Sigmoid colon (tissue), 7 donors: ENCODE data around the gene MYO1F. TPM values are rescaled to one million over a fixed set of nuclear protein-coding genes. Genes with fewer than 3 reads are reported as not detected.

Experiments
- DNase-seq: peaks from one replicate; pipeline ENCODE4 v3.0.0-alpha.2; 2019
- H3K27ac ChIP-seq, 4 donors: fragments of 200-600 bp; sonication (generic); one replicate each; pipeline ENCODE4 v1.5.1; 2016 to 2019; ENCODE audit warnings: mild to moderate bottlenecking in 1 of 4
- H3K27me3 ChIP-seq, 3 donors: fragments of 200-600 bp; sonication (generic); one replicate each; pipeline ENCODE4 v1.5.1; 2019; ENCODE audit warnings: mild to moderate bottlenecking in 1 of 3
- H3K36me3 ChIP-seq, 4 donors: fragments of 200-600 bp; sonication (generic); one replicate each; pipeline ENCODE4 v1.5.1; 2016 to 2019
- H3K4me1 ChIP-seq, 4 donors: fragments of 200-600 bp; sonication (generic); one replicate each; pipeline ENCODE4 v1.5.1; 2017 to 2019
- H3K4me3 ChIP-seq, 4 donors: fragments of 200-600 bp; sonication (generic); one replicate each; pipeline ENCODE4 v1.5.1; 2017 to 2019; ENCODE audit warnings: mild to moderate bottlenecking in 2 of 4, moderate library complexity in 1 of 4
- H3K9me3 ChIP-seq, 4 donors: fragments of 200-600 bp in 3 of 4; sonication (generic) in 3 of 4; one replicate each; pipeline versions ENCODE4 v1.5.1 to v1.6.1; 2013 to 2019
- EP300 ChIP-seq, 4 donors: sonication (generic); formaldehyde crosslinking; IDR thresholded peaks; one replicate each; pipeline ENCODE4 v1.6.1; 2017; ENCODE audit warnings: antibody characterized with exemption in 4 of 4
- POLR2A ChIP-seq, 2 donors: fragments of 450-650 bp; IDR thresholded peaks; one replicate each; pipeline ENCODE4 v1.6.1; 2016; ENCODE audit warnings: antibody characterized with exemption in 2 of 2, mild to moderate bottlenecking in 2 of 2, moderate library complexity in 2 of 2
- POLR2AphosphoS5 ChIP-seq, 4 donors: sonication (generic); formaldehyde crosslinking; IDR thresholded peaks; one replicate each; pipeline ENCODE4 v1.6.1; 2017; ENCODE audit warnings: antibody characterized with exemption in 4 of 4
- whole genome bisulfite sequencing, 2 donors: extraction: QIAGEN DNeasy Blood & Tissue Kit; methylation state at CpG; one replicate each; pipeline ENCODE4 v1.1.7; 2013; 5-methylcytosine and 5-hydroxymethylcytosine counted together
- intact Hi-C: fragments of 100-400 bp; cut with DNase I; formaldehyde crosslinking; loops from one replicate; pipeline ENCODE4 v1.15.1; 2023
- polyA plus RNA-seq, 3 donors: library from polyadenylated mRNA; stranded (reverse); fragments of 200-250 nt; gene quantifications; one replicate each; pipeline ENCODE4 v1.2.3, GENCODE V29; 2013
- total RNA-seq, 4 donors: library from RNA; depleted of rRNA; stranded (reverse); fragments of >200 nt; gene quantifications; one replicate each; pipeline ENCODE4 v1.1.0, GENCODE V29; 2016
- TF ChIP-seq, protein P1 (sequence below), 4 experiments: fragments of 450-650 bp in 3 of 4; fragments of 200-600 bp in 1 of 4; IDR thresholded peaks; one replicate each; pipeline ENCODE4 v1.5.1; 2016 to 2019; ENCODE audit warnings: antibody characterized with exemption in 4 of 4, mild to moderate bottlenecking in 3 of 4, moderate library complexity in 2 of 4
- donor health status: healthy with polysubstance abuse.
- donor health status: Bipolar disorder and iron deficiency.
- donor health status: healthy.

MYO1F gene
- total and polyA plus RNA-seq, 7 donors = 6.6 to 19.4 (median 10.2) TPM

DNA sequence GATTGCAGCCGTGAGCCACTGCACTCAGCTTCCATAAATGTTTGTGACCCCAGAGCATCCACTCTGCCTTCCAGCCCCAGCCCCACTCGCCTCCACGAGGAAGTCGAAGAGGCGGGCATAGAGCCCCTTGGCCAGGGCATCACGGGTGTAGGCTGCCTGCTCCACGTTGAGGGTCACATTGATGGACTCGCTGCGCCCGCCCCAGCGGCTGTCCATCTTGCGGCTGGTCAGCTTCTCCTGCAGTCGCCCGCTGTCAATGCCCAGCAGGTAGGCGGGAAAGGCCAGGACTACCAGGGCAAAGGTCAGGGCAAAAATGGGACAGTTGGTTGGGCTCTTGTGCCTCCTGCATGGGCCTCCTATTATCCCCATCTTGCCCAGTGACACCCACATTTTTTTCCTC is 27.2 kb downstream of the MYO1F start:
- Histone ChIP-seq H3K4me3 (no peak overlapping the region), H3K36me3 (peaks cover 0 to 22% (median 2%) of the 10 kb centered on the region in 4 donors), H3K4me1 (no peaks in the 10 kb centered on the region), H3K27ac (no peak overlapping the region), H3K27me3 (no peaks in the 10 kb centered on the region), H3K9me3 (no peaks in the 10 kb centered on the region)
- no peak for TF ChIP-seq EP300 (IDR thresholded peaks at IDR 0.05)
- TF ChIP-seq POLR2A (IDR thresholded peaks at IDR 0.05) = no peak
- TF ChIP-seq, protein P1, sequence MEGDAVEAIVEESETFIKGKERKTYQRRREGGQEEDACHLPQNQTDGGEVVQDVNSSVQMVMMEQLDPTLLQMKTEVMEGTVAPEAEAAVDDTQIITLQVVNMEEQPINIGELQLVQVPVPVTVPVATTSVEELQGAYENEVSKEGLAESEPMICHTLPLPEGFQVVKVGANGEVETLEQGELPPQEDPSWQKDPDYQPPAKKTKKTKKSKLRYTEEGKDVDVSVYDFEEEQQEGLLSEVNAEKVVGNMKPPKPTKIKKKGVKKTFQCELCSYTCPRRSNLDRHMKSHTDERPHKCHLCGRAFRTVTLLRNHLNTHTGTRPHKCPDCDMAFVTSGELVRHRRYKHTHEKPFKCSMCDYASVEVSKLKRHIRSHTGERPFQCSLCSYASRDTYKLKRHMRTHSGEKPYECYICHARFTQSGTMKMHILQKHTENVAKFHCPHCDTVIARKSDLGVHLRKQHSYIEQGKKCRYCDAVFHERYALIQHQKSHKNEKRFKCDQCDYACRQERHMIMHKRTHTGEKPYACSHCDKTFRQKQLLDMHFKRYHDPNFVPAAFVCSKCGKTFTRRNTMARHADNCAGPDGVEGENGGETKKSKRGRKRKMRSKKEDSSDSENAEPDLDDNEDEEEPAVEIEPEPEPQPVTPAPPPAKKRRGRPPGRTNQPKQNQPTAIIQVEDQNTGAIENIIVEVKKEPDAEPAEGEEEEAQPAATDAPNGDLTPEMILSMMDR (IDR thresholded peaks at IDR 0.05) = no peak
- TF ChIP-seq POLR2AphosphoS5 (IDR thresholded peaks at IDR 0.05) = no peak
- 92 to 96% methylated on average over 15 of the region's 15 CpGs for WGBS, 2 donors
- intact Hi-C loops = no loop called here
- no peak for DNase-seq

DNA sequence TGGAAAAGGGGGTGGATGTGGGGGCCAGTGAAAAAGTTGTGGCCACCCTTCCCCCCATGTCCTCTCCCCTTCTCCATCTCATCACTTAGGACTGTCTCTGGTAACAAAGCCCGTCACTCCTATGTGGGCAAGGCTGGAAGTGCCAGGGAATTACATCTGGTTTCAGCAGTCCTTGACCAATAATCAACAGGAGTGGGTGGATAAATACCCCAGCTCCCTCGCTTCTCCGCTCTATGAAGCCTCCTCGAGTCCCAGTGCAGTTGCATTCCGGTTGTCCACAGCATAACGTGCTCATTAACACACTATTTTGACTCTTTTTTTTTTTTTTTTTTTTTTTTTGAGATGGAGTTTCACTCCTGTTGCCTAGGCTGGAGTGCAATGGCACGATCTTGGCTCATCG is 31.5 kb downstream of the MYO1F start:
- Histone ChIP-seq H3K9me3 (no peaks in the 10 kb centered on the region), H3K4me3 (no peak overlapping the region), H3K27ac (no peak overlapping the region), H3K36me3 (peaks cover 0 to 22% (median 2%) of the 10 kb centered on the region in 4 donors), H3K4me1 (no peaks in the 10 kb centered on the region), H3K27me3 (no peaks in the 10 kb centered on the region)
- TF ChIP-seq POLR2A (IDR thresholded peaks at IDR 0.05) = no peak
- TF ChIP-seq, protein P1 (IDR thresholded peaks at IDR 0.05) = no peak
- TF ChIP-seq POLR2AphosphoS5 (IDR thresholded peaks at IDR 0.05) = no peak
- no peak for TF ChIP-seq EP300 (IDR thresholded peaks at IDR 0.05)
- DNase-seq = no peak
- intact Hi-C loops = no loop called here
- 95 to 96% methylated on average over 8 of the region's 8 CpGs for WGBS, 2 donors

DNA sequence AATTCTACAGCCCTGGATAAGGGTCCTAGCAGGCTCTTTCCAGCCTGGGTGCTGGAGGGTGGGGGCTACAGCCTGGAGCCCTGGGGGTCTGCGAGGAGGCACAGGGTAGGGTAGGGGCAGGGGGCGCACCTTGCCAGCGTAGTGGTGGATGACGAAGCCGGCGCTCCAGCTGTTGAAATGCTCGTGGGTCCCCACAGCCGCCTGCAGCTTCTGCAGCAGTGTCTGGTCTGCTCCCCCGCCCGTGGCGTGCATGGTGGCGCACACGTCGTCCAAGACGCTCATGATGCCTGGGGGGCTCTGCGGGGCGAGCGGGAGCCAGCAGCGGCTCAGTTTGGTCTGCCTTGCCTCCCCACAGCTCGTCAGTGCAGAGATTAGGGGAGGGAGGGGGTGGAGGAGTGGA is 33.1 kb downstream of the MYO1F start:
- H3K36me3 ChIP-seq = peaks cover 0 to 22% (median 2%) of the 10 kb centered on the region in 4 donors
- H3K27me3 ChIP-seq = no peaks in the 10 kb centered on the region
- H3K4me1 ChIP-seq = no peaks in the 10 kb centered on the region
- DNase-seq = no peak
- H3K27ac ChIP-seq = no peak overlapping the region
- intact Hi-C loops = no loop called here
- no peak overlapping the region for H3K4me3 ChIP-seq
- TF ChIP-seq POLR2A (IDR thresholded peaks at IDR 0.05) = no peak
- no peak for TF ChIP-seq EP300 (IDR thresholded peaks at IDR 0.05)
- no peak for TF ChIP-seq POLR2AphosphoS5 (IDR thresholded peaks at IDR 0.05)
- TF ChIP-seq, protein P1 (IDR thresholded peaks at IDR 0.05) = no peak
- no peaks in the 10 kb centered on the region for H3K9me3 ChIP-seq
- WGBS, 2 donors = 95 to 98% methylated on average over 20 of the region's 20 CpGs

DNA sequence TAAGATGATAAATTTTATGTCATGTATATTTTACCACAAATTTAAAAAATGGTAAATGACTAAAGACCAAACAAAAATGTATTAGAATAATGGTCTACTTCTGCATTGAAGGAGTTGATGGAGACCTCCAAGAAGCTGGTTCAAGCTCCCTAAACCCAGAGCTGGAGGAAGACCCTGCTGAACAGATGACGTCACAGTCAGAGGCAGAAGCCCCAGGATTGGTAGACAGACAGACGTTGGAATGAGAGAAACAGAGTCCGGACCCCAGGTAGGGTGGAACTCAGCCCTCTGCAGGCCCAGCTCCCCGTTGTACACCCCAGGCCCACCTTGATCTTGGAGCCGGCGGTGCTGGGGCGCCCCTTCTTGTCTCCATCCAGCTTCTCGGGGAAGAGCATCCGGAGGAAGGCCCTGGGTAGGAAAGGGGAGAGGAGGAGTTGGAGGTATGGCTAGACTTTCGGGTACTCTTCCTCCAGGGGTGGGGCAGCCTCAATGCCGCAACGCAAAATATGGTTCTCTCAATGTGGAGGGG is 37.6 kb downstream of the MYO1F start:
- Histone ChIP-seq H3K36me3 (no peaks in the 10 kb centered on the region), H3K4me1 (no peaks in the 10 kb centered on the region), H3K9me3 (no peaks in the 10 kb centered on the region), H3K4me3 (no peak overlapping the region), H3K27ac (no peak overlapping the region), H3K27me3 (no peaks in the 10 kb centered on the region)
- intact Hi-C loops = no loop called here
- WGBS, 2 donors = 94 to 96% methylated on average over 12 of the region's 12 CpGs
- TF ChIP-seq EP300 (IDR thresholded peaks at IDR 0.05) = no peak
- DNase-seq = no peak

DNA sequence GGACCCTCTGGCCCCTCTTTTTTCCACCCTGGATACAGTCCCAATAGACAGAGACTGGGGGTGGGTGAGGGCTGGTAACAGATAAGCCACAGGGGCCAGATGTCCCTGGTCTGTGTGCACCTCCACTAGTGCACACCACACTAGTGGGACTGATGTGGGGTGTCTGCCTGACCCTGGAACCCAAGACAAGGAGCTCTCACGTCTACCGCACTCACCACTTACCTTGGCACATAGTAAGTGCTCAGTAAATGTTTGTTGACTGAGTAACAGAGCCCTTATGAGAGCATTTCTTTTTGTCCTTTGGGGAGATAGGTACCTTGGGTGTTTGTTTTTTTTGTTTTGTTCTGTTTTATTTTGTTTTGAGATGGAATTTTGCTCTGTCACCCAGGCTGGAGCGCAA is 40.1 kb downstream of the MYO1F start:
- H3K27ac ChIP-seq = no peak overlapping the region
- no peaks in the 10 kb centered on the region for H3K9me3 ChIP-seq
- DNase-seq = no peak
- H3K4me1 ChIP-seq = no peaks in the 10 kb centered on the region
- WGBS, 2 donors = 90 to 96% methylated on average over 3 of the region's 3 CpGs
- H3K27me3 ChIP-seq = no peaks in the 10 kb centered on the region
- H3K36me3 ChIP-seq = no peaks in the 10 kb centered on the region
- intact Hi-C loops = no loop called here
- H3K4me3 ChIP-seq = no peak overlapping the region
- TF ChIP-seq POLR2A (IDR thresholded peaks at IDR 0.05) (no peak), POLR2AphosphoS5 (IDR thresholded peaks at IDR 0.05) (no peak), EP300 (IDR thresholded peaks at IDR 0.05) (no peak)
- TF ChIP-seq, protein P1 (IDR thresholded peaks at IDR 0.05) = no peak
